Kidney capillary endothelial cell (primary cell): Measurements from ENCODE around the gene VWC2L.

Source experiments
- DNase-seq: peaks from one replicate; pipeline ENCODE4 v3.0.0-alpha.2; 2018; ENCODE audit warnings: low spot score

VWC2L gene

DNA sequence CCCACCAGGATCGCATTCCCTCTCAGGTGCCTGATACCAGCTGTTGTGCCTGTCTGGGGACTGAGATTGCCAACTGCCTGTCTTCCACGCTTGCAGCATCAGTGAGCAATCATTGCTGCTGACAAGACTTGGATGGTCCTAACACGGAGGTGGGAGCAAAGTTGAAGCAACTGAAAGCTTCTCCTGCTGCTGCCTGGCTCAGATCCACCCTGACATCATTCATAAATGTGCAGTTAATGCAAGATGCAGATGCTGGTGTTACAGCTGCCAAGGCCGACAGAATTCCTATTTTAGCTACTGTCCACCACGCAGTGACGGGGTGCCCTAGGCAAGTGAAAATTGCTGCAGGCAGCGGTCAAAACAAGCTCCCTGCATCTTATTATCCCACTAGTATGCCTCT, 131.4 kb downstream of the VWC2L start:
- DNase-seq = no peak

DNA sequence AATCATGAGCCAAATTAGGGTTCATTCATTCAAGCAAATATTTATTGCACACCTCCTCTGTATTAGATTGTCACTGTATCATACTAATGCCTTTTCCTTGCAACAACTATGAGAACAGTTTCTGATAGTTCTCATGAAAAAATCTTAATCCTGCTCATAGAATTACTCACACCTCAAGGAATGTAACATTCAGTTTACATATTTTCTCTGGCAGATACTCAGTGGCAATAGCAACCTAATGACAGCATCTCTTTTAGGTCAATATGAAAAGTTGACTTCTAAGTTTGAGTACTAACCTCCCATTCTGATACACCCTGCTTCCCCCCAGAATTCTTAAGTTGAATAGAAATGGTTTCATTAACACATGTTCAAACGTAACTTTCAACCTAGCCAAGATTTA, 132.0 kb downstream of the VWC2L start:
- no peak for DNase-seq

DNA sequence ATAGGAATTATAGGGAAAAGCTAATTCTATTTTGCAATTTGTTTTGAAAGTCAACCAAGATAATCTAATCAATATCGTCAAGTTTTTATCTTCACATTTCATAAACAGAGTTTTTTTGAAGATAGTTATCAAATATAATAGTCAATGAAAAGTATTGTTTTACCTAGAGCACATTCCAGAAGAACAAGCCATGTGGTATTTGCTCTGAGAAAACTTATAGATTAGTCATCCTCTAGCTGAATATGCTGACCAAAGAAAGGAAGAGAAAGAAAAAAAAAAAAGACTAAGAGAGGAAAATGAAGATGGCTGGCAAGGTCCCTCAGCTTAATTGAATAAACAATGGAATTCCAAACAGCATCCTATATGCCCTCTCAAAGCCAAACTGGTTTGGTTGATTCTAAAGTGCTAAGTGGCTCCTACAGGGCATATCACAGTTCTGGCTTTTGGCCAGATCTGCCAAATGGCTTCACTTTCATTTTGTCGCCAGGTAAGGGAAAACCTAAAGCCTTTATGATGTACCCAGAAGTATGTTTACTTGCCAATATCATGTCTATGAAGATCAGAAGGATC, 132.6 kb downstream of the VWC2L start:
- DNase-seq = no peak

DNA sequence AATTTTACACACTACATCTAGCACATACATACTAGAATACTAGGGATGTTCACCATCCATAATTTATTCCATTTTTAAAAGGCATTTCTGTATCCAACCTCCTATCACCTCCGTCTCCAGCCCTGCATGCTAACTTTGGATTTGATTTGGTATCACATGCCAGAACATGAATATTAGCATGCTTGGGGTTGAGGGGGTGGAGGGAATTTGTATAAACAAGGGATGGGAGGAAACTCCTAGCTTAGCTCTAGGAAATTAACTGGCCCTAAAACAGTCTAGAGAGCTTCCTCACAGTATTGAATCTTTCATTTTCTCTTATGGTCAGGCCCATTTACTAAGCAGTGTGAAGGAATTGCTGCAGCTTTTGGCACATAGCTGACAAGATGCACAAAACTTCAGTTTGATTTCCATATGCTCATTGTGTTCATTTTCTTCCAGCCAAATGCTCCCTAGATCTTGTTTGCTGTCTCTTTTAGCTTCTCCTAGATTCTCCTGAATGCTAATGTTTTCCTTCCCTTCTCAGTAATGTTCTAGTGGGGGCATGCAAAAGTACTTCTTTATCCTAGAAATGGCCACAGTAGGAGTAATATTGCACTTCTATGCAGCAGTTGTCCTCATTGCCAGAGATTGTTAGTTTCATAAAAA, 135.2 kb downstream of the VWC2L start:
- DNase-seq = no peak

DNA sequence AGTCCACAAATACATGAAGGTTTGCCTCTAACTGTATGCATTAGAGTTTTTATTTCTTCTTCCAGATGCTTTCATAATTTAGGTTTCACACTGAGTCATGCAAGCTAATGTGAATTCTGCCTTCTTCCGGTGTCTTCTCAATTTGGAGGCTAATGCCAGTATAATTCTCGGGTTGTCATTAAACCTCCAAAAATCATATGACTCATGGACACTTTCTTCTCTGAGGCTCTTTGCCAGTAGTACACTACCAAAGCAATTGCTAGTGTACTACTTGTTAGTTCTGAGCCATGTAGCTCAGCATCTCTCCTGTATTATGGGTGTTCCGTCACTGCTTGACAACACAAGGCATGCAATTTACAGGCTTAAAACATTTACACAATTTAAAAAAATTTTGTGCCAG, 137.1 kb downstream of the VWC2L start:
- DNase-seq = no peak

DNA sequence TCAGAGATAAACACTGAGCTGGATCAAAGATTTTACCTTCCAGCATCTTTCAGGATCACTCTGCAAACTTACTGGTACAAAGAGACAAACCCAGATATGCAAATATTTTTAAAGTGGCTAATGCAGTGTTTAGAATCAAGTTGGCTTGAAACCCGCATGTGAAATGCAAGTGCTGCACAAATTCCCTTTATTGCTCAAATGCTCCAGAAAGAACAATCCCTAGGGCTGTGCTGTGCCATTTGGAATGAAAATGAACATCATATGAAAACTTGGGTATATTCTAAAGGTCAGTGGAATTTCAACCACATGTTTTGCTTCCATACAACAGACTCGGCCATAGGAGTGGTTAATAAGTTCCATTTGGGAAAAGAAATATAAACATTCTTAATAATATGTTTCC, 139.1 kb downstream of the VWC2L start:
- DNase-seq = no peak

- no peak for DNase-seq
These were observed 139.9 kb downstream of the VWC2L start for GRCh38 chr2:214550786-214551185.

- no peak for DNase-seq
These were observed 147.0 kb downstream of the VWC2L start for GRCh38 chr2:214557884-214558283.

- DNase-seq = no peak
These were observed 147.5 kb downstream of the VWC2L start for GRCh38 chr2:214558341-214558740.

- DNase-seq = no peak
These were observed 149.3 kb downstream of the VWC2L start for GRCh38 chr2:214560176-214560575.

DNA sequence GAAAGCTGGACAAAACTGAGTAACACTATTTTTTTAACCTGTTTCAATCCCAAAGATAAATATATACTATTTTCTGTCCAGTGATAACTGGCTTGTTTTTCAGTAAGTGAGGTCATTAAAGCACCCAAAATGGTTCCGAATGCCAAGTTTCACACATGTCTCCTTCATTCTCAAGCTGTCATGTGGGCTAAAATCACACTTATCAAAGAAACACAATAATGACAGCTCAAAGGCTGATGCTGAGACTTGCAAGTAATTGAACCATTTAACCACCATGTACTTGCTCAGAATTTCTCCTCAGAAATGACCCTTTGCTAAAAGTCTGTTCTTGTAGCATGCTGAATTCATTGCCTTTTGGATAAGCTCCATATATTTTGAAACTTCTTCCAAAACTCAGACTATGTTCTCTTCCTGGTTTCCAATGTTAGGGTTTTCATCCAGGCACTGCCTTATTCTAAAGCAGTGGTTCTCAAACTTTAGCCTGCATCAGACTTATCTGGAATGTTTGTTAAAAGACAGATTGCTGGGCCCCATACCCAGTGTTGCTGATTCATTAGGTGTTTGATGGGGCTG, 149.8 kb downstream of the VWC2L start:
- DNase-seq = no peak

GRCh38 chr2:214565246-214565645, 154.4 kb downstream of the VWC2L start:
- DNase-seq = no peak

GRCh38 chr2:214566457-214566856, 155.6 kb downstream of the VWC2L start:
- no peak for DNase-seq

GRCh38 chr2:214569419-214570035, 158.7 kb downstream of the VWC2L start:
- no peak for DNase-seq

DNA sequence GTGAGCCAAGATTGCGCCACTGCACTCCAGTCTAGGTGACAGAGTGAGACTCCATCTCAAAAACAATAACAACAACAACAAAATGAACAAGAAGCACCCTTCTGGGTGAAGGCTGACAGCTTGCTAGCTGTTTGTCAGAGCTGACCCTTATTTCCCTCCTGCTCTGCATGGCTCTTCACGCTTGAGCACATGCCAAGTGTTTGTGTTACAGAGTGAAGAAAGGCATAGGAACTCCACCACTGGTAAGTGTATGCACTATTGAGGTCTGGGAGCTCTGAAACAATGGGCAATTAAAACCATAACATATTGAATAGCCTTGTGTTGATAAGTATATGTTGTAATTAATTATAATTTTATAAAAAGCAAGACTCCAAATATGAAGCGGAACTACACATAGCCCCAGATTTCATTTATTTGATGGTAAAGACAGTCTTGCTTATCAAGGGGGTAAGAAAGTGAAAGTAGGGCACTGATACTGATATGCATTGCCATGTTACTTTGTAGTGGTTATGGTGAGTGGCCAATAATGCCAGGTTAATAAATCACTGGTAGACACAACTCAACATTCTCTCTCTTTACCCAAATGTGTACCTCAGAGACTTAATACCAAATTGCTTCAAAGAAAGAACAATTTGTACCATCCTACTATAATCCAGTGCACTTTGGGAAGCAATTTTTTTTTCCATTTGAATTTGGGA, 163.4 kb downstream of the VWC2L start:
- DNase-seq = no peak

DNA sequence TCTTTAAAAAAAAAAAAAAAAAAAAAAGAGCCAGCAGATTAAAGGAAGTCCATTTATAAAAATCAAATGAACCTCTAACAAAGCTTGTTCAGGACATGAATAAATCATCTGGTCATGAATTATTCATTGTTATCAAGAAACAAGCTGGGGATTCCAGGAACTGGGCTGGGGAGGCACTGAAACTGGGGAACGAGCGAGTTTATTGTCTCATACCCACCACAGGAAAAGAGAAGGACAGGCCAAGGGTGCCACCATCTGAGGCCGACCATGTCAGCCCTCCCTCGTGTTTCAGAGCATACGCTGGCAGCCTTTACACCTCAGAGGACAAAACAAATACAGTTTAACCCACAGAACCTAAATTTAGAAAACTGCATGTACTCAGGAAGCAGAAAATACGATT, 164.2 kb downstream of the VWC2L start:
- no peak for DNase-seq

DNA sequence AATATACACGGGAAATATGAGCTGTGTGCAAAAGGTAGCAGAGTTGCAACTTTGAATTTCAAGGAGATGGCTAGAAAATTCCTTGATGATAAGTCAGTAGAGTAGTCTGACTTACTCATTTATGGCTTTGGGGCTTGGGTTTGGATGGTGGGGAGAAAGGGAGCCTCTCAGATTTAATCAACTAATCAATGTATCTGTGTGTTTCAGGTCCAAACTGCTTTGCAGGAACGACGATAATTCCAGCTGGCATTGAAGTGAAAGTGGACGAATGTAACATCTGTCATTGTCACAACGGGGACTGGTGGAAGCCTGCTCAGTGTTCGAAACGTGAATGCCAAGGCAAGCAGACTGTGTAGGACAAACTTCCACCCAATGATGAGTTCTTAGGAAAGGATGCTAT, 164.6 kb downstream of the VWC2L start:
- no peak for DNase-seq

- no peak for DNase-seq
These were observed 166.9 kb downstream of the VWC2L start for GRCh38 chr2:214577769-214578168.

- DNase-seq = no peak
These were observed 167.6 kb downstream of the VWC2L start for GRCh38 chr2:214578442-214578841.

GRCh38 chr2:214579035-214579434, 168.2 kb downstream of the VWC2L start:
- no peak for DNase-seq

DNA sequence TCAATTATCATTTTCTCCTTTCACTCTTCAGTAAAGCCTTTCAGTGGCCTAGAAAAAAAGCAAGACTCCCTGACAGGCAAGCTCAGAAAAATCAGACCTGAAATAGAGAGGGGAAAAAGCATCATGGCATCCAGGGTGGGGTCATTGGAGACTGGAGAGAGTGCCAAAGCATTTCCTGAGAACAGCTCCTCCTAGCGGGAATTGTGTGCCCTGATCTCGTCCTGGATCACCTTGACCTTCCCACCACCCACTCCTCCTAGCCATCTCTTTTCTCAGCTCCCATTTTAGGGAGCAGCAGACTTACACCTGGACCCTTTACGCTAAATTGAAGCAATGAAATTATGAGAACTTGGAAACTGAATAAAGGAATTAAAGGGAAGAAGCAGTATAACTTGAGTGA, 176.6 kb downstream of the VWC2L start:
- DNase-seq = no peak

GRCh38 chr2:214591366-214591765, 180.5 kb downstream of the VWC2L start:
- DNase-seq = no peak

GRCh38 chr2:214592011-214592410, 181.2 kb downstream of the VWC2L start:
- no peak for DNase-seq
